ENCODE measurements around the gene KLHL30.

Gene KLHL30

DNA sequence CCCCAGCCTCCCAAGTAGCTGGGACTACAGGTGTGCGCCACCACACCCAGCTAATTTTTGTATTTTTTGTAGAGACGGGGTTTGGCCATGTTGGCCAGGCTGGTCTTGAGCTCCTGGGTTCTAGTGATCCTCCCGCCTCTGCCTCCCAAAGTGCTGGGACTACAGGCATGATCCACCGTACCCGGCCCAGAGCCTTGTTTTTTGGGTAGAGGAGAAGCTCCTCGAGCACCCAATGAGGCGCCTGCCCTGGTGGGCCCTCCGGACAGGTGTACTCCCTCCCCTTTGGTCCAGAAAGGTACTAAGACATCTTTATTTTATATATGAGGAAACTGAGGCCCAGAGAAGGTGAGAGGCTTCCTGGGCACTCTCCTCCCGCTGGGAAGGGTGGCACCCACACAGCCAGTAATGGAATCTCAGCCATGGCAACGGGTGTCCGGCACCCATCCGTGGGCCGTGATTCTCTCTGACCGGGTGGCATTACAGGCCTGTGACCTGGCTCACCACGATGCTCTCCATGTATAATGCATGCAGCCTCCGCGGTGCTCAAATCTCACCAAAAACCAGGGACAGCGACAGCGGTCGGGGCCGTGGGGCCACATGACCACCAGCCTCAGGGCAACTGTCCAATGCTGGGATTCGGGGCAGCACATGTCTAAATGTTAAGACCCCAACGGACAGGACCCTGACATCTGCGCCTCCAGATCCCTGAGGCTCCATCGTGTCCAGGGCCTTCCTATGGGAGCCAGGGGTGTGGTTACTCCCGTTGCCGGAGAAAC, 16.8 kb upstream of the KLHL30 start:
- no peak for DNase-seq

DNA sequence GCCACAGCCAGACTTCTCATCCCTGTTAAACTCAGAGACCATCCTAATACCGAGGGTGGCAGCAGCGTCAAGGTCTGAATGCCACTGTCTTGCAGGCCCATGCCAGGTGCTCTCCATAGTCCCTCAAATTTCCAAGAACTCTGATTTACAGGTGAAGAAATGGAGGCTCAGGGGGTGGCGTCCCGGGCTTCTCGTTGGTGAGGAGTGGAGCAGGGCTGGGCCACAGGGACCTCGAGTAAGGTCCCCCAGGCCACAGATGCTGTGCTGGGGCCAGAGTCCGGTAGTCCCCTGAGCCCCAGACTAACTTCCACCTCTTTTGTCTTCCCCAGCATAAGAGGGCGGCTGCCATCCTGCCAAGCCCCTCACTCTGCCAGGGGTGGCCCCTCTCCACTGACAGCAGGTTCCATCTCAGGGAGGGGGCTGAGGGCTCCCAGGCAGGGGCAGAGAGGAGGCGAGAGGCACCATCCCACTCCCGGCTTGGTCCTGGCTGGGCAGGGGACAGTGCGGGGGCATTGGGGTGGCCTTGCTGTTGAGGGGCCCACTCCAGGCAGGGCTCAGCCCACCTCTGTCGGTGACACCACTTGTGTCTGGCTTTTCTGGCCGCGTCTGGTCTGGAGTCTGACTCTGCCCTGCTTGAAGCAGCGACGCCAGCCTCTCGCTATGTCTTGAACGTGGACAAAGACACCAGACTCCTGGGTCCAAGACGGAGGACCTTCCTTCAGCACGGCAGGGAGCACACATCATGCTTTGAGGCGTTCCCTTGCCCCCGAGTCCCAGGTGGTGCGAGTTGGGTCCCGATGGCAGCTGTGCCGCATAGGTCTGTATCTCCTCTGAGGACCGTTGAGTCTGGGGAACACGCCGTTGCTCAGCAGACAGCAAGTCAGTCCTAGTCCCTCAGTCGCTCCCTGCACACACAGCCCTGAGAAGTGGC, 15.9 kb upstream of the KLHL30 start:
- no peak for DNase-seq

DNA sequence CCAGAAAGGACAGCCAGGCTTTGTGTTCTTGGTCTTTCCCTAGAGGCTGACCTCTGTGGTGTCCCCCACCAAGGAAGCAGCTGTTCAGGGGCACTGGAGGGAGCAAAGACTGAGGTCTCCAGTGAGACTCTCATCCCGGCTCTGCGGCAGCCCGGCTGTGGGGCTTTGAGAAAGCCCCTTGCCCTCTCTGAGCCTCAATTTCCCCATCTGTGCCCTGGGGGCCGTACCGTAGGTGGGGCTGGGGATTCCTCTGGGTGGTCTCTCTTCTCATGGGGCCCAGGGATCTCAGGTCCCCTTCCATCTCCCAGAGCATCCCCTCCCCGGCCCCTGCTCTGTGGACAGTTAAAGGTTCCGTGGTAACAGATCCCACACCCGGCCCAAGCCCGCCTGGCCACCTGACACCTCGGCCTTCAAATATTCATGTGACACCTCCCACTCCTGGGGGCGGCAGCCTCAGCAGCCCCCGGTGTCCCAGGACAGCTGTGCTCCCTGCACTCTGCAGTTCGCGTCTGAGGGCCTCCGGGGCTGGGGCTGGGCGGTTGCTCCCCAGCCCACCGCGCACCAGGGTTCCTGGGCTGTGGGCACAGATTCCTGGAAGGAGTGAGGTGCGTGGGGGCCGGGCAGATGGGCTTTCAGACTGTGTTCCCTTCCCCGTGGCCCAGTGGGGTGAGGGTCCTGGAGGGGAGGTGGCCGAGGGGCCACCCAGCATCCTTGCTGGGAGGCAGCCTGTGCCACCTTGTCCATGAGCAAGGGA, 15.1 kb upstream of the KLHL30 start:
- DNase-seq: no peak

DNA sequence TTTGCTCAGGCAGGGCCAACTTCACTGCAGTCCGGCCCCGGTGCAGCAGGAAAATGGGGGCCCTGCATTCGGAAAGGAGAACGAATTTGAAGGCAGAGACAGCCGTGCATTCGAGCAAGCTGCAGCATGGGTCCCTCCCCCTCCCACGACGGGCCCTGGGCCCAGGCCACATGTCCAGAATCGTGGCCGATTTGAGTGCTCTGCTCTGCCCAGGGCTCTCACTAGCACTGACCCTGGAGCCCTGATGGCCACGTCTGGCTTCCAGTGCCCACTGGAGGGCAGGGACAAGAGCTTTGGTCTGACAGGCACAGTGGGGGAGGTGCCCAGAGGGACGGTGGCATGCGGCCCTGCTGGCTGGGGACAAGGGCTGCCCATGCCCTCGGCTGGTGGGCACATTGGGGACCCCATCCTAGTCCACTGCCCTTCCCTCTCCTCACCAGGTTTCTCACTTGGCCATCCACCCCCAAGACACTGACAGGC, 14.4 kb upstream of the KLHL30 start:
- no peak for DNase-seq

DNA sequence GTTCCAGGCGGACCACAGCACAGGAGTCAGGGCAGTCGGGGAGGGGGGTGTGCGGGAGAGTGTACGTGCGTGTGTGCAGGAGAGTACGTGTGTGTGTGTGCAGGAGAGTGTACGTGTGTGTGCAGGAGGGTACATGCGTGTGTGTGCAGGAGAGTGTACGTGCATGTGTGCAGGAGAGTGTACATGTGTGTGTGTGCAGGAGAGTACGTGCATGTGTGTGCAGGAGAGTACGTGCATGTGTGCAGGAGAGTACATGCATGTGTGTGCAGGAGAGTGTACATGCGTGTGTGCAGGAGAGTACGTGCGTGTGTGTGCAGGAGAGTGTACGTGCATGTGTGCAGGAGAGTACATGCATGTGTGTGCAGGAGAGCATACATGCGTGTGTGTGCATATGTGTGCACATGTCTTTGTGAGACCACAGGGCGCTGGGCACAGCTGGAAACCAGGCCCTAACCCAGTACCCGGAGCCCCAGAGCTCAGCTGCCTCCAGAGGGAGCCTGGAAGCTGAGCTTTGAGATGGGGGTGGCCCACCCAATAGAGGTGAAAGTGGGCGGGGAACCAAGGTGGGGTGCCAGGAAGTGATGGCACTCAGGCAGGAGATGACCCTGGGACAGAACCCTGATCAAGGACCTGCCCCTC, 13.9 kb upstream of the KLHL30 start:
- DNase-seq: no peak

DNA sequence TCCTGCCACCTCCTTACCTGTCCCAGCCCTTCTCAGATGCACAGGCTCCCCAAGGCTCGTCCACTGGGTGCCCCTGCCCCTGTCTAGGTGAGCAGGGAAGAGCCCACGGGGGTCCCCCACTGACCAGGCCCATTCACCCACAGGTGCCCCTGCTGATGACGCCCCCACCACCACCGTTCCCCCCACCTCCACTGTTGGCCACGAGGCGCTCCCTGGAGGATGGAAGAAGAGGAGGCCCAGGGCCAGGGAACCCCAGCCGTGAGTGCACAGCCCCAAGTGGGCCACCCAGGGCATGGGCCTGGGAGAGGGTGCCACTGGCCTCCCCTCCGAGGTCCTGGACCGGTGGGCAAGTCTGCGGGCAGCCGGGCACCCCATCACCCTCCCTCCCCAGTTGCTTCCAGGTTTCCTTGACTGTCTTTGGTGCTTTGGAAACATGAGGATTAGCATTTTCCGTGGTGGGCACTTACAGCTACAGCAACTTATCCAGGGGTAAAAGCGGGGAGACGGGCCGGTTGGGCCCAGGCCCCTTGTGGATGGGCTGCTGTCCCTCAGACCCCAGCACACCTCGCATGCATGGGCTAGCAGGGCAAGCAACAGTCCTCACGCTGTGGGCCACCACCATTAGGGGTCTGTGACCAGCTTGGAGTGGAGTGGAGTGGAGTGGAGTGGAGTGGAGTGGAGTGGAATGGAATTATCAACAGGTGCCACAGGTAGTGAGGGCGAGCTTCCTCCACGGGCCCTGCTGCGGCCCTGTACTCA, 13.2 kb upstream of the KLHL30 start:
- DNase-seq: no peak

DNA sequence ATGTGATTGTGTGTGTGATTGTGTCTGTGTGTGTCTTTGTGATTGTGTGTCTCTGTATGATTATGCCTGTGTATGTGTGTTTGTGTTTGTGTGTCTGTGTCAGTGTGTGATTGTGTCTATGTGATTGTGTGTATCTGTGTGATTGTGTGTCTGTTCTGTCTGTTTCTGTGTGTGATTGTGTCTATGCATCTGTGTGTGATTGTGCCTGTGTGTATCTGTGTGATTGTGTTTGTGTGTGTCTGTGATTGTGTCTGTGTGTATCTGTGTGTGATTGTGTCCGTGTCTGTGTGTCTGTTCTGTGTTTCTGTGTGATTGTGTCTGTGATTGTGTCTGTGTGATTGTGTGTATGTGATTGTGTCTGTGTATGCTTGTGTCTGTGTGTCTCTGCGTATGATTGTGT, 12.1 kb upstream of the KLHL30 start:
- DNase-seq: no peak

DNA sequence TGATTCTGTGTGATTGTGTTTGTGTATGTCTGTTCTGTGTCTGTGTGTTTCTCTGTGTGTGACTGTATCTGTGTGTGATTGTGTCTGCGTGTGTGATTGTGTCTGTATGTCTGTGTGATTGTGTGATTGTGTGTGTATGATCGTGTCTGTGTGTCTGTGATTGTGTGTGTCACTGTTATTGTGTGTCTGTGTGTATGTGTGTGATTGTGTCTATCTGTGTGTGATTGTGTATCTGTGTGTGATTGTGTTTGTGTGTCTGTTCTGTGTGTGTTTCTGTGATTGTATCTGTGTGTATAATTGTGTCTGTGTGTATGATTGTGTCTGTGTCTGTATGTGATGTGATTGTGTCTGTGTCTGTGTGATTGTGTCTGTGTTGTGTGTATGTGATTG, 11.7 kb upstream of the KLHL30 start:
- DNase-seq: no peak

DNA sequence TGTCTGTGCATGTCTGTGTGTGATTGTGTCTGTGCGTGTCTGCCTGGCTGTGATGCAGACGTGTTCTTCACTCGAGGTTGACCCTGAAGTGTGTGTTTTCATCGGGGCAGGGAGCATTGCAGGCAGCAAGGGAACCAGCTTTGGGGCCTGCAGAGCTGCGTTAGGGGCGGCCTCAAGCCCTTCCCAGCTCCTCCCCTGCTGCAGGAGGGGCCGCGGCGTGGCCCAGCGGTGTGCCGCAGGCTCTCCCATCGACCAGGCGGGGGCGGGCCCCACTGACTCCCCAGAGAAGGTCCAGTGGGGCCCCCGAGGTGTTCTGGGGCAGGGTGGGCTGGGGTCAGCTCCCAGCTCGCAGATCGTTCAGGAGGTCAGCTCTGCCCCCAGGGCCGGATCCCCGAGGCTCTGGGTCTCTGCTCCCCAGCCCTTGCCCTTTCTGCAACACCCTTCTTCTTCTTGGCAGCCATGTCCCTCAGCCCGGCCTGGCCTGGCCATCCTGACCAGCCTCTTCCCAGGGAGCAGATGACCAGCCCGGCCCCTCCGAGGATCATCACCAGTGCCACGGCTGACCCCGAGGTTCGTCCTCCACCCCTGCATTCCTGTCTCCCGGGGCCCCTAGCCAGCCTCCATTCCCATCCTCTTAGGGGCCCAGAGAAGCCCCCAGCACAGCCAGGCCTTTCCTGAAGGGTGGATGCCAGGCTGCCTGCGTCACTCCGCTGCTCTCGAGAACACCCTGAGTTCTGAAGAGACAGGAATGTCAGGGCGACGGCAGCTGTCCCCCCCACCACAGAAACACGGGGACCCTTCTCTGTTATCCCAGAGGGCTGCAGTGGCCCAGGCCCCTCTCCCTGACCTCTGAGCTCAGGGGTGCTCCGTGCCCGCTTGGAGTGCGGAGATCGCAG, 11.1 kb upstream of the KLHL30 start:
- DNase-seq: no peak

DNA sequence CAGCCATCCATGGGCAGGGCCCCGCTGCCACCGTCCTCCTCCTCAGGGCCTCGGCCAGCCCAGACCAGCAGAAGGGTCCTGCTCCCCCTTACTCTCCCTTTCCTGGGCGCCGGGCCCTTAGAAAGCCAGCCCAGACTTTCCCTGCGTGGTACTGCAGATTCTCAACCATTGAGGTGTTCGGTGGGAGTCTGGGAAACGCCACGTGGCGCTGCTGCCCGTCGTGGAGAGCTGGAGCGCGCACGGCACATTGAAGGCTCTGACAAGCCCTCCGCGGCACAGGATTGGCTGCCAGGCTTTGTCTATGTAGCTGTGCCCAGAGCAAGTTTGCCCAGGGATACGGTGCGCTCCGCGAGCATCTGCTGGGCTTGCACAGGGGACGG, 10.4 kb upstream of the KLHL30 start:
- no peak for DNase-seq

DNA sequence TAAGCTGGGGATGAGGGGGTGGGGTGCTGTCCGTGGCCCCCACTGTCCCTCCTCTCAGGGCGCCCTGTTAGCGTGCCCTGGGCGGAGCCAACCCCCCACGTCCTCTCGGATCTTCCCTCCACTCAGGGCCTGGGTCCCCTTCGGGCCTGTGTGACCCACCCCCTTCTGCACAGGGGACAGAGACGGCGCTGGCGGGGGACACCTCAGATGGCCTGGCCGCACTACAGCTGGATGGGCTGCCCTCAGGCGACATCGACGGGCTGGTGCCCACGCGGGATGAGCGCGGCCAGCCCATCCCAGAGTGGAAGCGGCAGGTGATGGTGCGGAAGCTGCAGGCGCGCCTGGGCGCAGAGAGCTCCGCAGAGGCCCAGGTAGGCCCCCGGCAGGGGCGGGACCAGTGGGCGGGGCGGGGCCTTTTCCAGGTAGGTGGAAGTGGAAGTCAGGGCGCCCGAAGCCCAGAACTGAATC, 9.9 kb upstream of the KLHL30 start:
- DNase-seq: no peak

DNA sequence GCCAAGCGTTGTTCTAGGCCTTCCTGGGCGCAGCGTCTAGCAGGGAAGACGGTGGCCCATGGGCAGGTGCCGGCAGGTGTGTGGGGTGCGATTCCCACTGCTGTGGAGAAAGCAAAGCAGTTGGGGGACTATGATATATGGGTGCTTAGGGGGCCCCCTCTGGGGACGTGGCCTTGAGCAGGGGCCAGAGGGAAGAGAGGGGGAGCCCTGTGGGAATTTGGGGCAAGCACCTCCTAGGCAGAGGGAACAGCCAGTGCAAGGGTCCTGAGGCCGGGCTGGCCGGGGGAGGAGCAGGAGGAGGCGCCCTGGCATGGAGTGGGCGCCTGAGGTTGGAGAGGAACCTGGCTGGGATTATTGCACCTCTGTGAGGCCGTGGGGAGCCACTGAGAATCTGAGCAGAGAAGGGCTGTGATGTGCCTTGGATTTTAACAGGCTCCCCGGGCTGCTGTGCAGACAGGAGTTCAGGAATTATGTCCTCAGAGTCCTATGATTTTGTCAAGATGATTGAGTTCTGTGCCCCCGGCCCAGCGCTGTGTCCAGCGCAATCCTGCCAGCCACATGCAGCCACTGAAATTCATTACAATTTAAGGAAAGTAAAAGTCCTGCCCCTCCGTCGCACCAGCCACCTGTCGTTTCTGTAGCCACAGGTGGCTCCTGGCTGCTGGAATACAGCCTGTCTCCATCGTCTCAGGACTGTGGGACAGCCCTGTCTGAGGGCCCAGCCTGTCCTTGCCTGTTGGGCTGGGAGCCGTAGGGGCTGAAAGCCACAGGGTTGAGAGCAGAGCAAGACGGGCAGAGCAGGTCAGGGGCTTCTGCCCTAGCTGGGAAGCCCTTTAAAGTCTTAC, 9.1 kb upstream of the KLHL30 start:
- no peak for DNase-seq

DNA sequence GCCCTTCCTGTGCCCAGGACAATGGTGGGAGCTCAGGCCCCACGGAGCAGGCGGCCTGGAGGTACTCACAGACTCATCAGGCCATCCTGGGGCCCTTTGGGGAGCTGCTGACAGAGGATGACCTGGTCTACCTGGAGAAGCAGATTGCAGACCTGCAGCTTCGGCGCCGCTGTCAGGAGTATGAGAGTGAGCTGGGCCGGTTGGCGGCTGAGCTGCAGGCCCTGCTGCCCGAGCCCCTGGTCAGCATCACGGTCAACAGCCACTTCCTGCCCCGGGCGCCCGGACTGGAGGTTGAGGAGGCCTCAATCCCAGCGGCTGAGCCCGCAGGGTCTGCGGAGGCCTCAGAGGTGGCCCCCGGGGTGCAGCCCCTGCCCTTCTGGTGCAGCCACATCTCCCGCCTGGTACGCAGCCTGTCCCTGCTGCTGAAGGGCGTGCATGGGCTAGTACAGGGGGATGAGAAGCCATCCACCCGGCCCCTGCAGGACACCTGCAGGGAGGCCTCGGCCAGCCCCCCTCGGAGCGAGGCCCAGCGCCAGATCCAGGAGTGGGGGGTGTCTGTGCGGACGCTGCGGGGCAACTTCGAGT, 8.3 kb upstream of the KLHL30 start:
- no peak for DNase-seq

DNA sequence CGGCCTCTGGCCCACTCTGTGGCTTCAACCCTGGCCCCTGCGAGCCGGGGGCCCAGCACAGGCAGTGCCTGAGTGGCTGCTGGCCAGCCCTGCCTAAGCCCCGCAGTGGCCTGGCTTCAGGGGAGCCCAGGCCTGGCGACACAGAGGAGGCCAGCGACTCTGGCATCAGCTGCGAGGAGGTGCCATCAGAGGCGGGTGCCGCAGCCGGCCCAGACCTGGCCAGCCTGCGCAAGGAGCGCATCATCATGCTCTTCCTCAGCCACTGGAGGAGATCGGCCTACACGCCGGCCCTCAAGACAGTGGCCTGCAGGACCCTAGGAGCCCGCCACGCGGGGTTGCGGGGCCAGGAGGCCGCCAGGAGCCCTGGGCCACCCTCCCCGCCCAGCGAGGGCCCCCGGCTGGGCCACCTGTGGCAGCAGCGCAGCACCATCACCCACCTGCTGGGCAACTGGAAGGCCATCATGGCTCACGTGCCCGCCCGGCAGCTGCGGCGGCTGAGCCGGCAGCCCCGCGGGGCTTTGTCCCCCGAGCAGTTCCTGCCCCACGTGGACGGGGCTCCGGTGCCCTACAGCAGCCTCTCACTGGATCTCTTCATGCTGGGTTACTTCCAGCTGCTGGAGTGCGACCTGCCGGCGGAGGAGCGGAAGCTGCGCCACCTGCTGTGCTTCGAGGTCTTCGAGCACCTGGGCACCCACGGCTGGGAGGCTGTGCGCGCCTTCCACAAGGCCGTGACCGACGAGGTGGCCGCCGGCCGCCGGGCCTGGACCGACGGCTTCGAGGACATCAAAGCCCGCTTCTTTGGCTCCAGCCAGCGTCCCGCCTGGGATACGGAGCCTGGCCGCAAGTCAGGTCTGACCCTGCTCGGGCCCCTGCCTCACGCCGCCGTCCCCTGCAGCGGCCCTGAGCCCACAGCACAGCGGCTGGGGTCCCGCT, 7.5 kb upstream of the KLHL30 start:
- no peak for DNase-seq

DNA sequence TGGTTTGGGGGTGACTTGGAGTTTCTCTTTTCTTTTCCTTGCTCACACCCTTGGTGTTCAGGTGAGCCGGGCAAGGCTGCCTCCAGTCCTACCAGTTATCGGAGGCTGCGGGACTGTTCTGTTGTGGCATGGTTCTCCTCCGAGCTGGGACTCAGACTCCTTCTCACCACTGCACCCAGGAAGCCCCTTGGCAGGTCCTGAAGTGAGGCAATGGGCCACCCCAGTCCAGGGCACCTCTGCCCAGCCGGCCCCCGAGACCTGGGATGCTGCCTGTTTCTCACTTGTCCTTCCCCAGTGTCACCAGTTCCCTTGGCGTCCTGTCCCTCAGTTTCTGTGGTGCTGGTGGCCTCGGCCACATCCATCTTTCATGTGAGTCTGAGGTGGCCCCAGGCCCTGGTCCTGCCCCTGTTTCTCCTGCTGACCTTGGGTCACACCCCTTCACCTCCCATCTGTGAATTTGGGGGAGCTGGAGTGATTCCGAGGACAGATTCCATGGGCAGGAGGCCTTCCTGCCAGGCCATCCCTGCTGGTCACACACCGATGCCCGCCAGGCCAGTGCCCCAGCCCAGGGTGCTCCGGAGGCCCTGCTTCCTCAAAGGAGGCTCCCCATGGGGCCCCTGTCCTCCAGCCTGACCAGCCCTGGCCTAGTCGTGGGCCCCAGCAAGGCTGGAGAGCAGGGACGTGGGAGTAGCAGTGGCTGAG, 6.6 kb upstream of the KLHL30 start:
- no peak for DNase-seq

DNA sequence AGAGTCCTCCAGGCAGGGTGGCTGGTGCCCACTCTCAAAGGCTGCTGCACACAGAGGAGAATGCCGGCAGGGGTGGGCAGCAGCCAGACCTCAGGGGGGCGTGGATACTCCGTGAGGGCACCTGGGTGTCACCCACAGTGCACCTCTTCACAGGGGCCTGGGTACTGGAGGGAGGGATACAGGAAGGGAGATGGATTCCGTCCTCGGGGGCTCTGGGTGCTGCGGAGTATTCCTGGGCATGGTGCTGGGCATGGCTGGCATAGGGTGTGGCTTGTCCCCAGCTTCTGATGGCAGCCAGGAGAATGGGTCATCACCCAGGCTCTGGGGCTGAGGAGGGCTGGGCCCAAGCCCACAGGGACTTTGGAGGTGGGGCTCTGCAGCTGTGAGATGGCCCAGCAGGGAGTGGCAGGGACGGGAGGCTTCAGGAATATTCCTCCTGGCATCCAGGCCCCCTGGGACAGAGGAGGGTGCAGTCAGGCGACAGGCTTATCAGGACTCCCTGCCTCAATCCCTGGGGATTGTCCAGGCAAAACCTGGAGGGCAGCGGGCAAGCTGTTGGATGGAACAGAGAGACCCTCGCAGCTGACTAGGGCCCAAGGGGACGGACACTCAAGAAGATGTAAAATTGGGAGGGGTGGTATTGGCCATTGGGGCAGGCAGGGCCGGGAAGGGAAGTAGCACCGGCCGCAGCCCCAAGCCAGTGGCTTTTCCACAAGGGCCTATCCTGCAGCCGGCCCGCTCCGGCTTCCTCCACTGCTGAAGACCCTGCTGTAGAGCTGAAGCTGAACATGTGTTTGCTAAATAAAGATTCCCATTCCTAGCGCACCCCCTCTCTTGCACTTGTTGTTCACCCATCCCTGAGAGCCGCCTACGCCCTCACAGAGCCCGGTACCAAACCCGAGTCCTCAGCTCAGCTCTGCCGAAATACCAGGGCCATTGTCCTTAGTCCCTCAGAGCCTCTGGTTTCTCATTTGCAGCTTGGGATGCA, 5.7 kb upstream of the KLHL30 start:
- DNase-seq: no peak

Measured in activated CD4-positive, CD25-positive, alpha-beta regulatory T cell (primary cell).